Esophagus squamous epithelium (tissue), 5 donors: ENCODE measurements around the gene RFX6. TPM values are rescaled to one million over a fixed set of nuclear protein-coding genes. Genes with fewer than 3 reads are reported as not detected.

Experiments
- DNase-seq: peaks from one replicate; lab custom pipeline; 2025; lab: John Stamatoyannopoulos, UW
- H3K27ac ChIP-seq, 4 donors: fragments of 200-600 bp; sonication (generic); one replicate each; pipeline ENCODE4 v1.5.1; 2016 to 2019; ENCODE audit warnings: mild to moderate bottlenecking in 1 of 4
- H3K27me3 ChIP-seq, 4 donors: fragments of 200-600 bp; sonication (generic); 1 replicate in 3 of 4; 2 replicates in 1 of 4; pipeline versions ENCODE4 v1.5.1 to v1.6.0; 2017 to 2021; ENCODE audit warnings: antibody characterized with exemption in 1 of 4
- H3K36me3 ChIP-seq, 3 donors: fragments of 200-600 bp; sonication (generic); one replicate each; pipeline ENCODE4 v1.5.1; 2016 to 2019
- H3K4me1 ChIP-seq, 3 donors: fragments of 200-600 bp; sonication (generic); one replicate each; pipeline ENCODE4 v1.5.1; 2017 to 2019
- H3K4me3 ChIP-seq, 4 donors: fragments of 200-600 bp; sonication (generic); 1 replicate in 3 of 4; 2 replicates in 1 of 4; pipeline ENCODE4 v1.5.1; 2016 to 2019; ENCODE audit warnings: mild to moderate bottlenecking in 2 of 4, moderate library complexity in 1 of 4
- H3K9me3 ChIP-seq, 3 donors: fragments of 200-600 bp; sonication (generic); one replicate each; pipeline ENCODE4 v1.5.1; 2016 to 2019
- POLR2A ChIP-seq, 4 donors: fragments of 450-650 bp; IDR thresholded peaks; one replicate each; pipeline ENCODE4 v1.6.1; 2017; ENCODE audit warnings: antibody characterized with exemption in 4 of 4, mild to moderate bottlenecking in 4 of 4, moderate library complexity in 3 of 4
- WGBS, 2 donors: methylation state at CpG; one replicate each; pipeline ENCODE4 v1.1.5; 2018; 5-methylcytosine and 5-hydroxymethylcytosine counted together
- intact Hi-C: fragments of 100-400 bp; cut with DNase I; formaldehyde crosslinking; loops from one replicate; pipeline ENCODE4 v1.15.0; 2022
- total RNA-seq, 4 donors: library from RNA; depleted of rRNA; stranded (reverse); fragments of >200 nt; gene quantifications; one replicate each; pipeline ENCODE4 v1.1.0, GENCODE V29; 2016
- TF ChIP-seq, protein P1 (sequence below), 6 experiments: fragments of 450-650 bp in 4 of 6; fragments of 200-600 bp in 2 of 6; sonication (generic) in 2 of 6; IDR thresholded peaks; one replicate each; pipeline ENCODE4 v1.5.1; 2016 to 2019; ENCODE audit warnings: antibody characterized with exemption in 6 of 6, mild to moderate bottlenecking in 4 of 6, moderate library complexity in 4 of 6
- donor health status: DM: yes; HTN: yes; CAD: no.

Gene RFX6
- total RNA-seq, 4 donors from 2014 or later: not detected

DNA sequence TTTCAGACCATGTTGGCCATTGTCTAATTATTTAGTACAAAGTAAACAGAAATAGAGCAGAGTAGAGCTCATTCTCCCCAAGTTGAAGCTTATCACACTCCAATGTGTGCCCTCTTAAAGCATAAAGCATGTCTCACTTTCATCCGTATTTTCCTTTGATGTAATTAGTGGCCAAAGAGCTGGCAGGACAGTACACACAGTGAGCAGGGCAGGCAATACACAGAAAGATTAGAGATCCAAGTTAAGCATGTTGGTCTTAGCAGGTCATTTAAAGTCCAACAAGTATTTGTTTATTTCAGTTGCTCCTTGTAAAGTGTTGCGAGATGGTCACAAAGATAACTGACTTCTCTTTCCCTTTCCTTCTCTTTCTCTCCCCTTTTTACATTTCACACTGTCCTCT lies 47.2 kb downstream of the RFX6 start:
- intact Hi-C loops: no loop called here
- H3K4me3 ChIP-seq: no peak overlapping the region
- no peak overlapping the region for H3K27ac ChIP-seq
- no peak for DNase-seq
- no peaks in the 10 kb centered on the region for H3K9me3 ChIP-seq
- H3K27me3 ChIP-seq: no peaks in the 10 kb centered on the region
- H3K4me1 ChIP-seq: no peaks in the 10 kb centered on the region
- no peak for TF ChIP-seq POLR2A (IDR thresholded peaks at IDR 0.05)
- TF ChIP-seq, protein P1, sequence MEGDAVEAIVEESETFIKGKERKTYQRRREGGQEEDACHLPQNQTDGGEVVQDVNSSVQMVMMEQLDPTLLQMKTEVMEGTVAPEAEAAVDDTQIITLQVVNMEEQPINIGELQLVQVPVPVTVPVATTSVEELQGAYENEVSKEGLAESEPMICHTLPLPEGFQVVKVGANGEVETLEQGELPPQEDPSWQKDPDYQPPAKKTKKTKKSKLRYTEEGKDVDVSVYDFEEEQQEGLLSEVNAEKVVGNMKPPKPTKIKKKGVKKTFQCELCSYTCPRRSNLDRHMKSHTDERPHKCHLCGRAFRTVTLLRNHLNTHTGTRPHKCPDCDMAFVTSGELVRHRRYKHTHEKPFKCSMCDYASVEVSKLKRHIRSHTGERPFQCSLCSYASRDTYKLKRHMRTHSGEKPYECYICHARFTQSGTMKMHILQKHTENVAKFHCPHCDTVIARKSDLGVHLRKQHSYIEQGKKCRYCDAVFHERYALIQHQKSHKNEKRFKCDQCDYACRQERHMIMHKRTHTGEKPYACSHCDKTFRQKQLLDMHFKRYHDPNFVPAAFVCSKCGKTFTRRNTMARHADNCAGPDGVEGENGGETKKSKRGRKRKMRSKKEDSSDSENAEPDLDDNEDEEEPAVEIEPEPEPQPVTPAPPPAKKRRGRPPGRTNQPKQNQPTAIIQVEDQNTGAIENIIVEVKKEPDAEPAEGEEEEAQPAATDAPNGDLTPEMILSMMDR (IDR thresholded peaks at IDR 0.05): no peak
- 49 to 60% methylated on average over 2 of the region's 2 CpGs for WGBS, 2 donors
- no peaks in the 10 kb centered on the region for H3K36me3 ChIP-seq

DNA sequence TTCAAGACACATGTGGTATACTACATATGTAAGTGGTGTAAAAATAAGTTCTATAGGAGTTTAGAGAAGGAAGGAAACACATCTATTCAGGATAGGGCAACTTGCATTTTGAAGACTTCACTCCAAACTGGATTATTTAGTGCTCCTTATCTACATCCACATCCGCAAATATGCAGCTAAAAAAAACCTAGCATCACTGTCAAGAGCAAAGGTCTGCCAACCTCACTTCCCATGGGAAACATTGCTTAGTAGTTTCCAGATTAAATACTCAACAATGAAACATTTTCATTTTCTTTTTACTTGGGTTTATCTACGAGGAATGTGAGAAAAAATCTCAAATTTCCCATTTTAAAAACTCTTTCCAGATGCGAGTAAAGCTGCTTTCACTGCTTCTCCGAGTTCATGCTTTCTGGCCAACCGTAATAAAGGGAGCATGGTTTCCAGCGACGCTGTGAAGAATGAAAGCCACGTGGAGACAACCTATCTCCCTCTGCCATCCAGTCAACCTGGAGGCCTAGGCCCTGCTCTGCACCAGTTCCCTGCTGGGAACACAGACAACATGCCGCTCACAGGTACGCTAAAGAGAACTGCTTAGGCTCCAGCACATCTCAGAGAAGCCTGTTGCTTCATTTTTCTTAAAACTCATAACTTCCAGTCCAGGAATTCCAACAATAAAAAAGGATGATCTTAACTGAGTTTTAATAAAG lies 48.2 kb downstream of the RFX6 start:
- H3K27ac ChIP-seq: no peak overlapping the region
- H3K36me3 ChIP-seq: no peaks in the 10 kb centered on the region
- H3K9me3 ChIP-seq: no peaks in the 10 kb centered on the region
- TF ChIP-seq, protein P1 (IDR thresholded peaks at IDR 0.05): no peak
- no peak for TF ChIP-seq POLR2A (IDR thresholded peaks at IDR 0.05)
- no peak overlapping the region for H3K4me3 ChIP-seq
- H3K4me1 ChIP-seq: no peaks in the 10 kb centered on the region
- 64 to 68% methylated on average over 8 to 10 of the region's 10 CpGs for WGBS, 2 donors
- intact Hi-C loops: no loop called here
- DNase-seq: no peak
- no peaks in the 10 kb centered on the region for H3K27me3 ChIP-seq

DNA sequence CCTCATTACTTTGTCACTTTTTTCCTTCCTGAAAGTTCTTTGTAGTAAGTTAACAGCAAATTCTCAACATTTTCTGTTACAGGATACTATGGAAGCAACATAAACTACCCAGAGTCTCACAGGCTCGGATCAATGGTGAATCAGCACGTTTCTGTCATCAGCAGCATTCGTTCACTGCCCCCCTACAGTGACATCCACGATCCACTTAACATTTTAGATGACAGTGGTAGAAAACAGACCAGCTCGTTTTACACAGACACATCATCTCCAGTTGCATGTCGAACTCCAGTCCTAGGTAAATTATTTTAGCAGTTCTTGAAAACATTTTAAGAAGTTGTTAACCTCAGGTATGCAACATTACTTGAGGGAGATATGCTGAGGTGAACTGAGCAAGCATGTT lies 51.6 kb downstream of the RFX6 start:
- TF ChIP-seq POLR2A (IDR thresholded peaks at IDR 0.05): no peak
- TF ChIP-seq, protein P1 (IDR thresholded peaks at IDR 0.05): no peak
- no peaks in the 10 kb centered on the region for H3K9me3 ChIP-seq
- DNase-seq: no peak
- WGBS, 2 donors: 38 to 52% methylated on average over 6 of the region's 6 CpGs
- H3K27me3 ChIP-seq: no peaks in the 10 kb centered on the region
- intact Hi-C loops: no loop called here
- no peak overlapping the region for H3K4me3 ChIP-seq
- no peak overlapping the region for H3K27ac ChIP-seq
- no peaks in the 10 kb centered on the region for H3K4me1 ChIP-seq
- no peaks in the 10 kb centered on the region for H3K36me3 ChIP-seq

DNA sequence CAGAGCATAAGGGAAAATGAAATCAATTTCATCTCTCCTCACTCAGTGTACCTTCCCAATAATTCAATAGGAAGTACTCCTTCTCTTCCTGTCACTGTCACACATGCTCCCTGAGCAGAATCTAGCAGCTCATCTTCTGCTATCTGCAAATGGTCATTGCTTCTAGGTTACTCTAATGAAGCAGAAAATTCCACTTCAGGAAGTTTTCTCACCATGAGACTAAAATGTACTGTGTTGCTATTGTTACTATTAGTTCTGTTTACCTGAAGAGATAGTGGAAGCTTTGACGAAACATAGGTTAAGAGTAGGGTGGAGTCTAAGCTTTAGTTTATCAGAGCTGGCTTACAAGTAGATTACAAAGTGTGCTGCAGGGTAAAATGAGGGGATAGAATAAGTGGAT lies 52.8 kb downstream of the RFX6 start:
- no peak for DNase-seq
- Histone ChIP-seq H3K9me3 (no peaks in the 10 kb centered on the region), H3K4me3 (no peak overlapping the region), H3K4me1 (no peaks in the 10 kb centered on the region), H3K27ac (no peak overlapping the region), H3K36me3 (no peaks in the 10 kb centered on the region), H3K27me3 (no peaks in the 10 kb centered on the region)
- WGBS, 2 donors: 0 to 54% methylated on average over 1 of the region's 1 CpG
- no peak for TF ChIP-seq POLR2A (IDR thresholded peaks at IDR 0.05)
- TF ChIP-seq, protein P1 (IDR thresholded peaks at IDR 0.05): no peak
- intact Hi-C loops: no loop called here

DNA sequence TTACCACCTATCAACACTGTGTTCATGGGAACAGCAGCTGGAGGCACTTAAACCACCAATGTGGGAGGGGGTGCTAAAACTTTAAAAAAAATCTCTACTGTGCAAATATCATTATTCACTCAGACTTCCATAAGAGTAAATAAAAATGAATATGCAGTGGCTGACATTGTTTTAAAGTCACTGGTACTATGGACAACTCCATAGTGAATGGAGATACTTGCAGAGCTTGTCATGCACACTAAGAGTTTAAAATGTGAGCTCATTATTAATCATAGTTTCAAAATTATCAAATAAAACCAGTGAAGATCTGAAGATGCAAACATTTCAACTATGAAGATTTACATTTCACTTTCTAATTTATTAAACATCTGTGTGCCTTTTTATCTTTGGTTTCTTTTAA lies 54.4 kb downstream of the RFX6 start:
- no peak for DNase-seq
- Histone ChIP-seq H3K4me1 (no peaks in the 10 kb centered on the region), H3K27ac (no peak overlapping the region), H3K27me3 (no peaks in the 10 kb centered on the region), H3K4me3 (no peak overlapping the region), H3K9me3 (no peaks in the 10 kb centered on the region), H3K36me3 (no peaks in the 10 kb centered on the region)
- TF ChIP-seq POLR2A (IDR thresholded peaks at IDR 0.05): no peak
- TF ChIP-seq, protein P1 (IDR thresholded peaks at IDR 0.05): no peak
- intact Hi-C loops: no loop called here
